ENCODE data around the gene ARFGAP1. TPM values are rescaled to one million over a fixed set of nuclear protein-coding genes. Genes with fewer than 3 reads are reported as not detected.

ARFGAP1 gene
- polyA plus RNA-seq, 1 donor (not counting 4 experiments of a cell fraction or from before 2014, with no cell fraction given): 31.5 TPM

- Histone ChIP-seq H4K20me1 (ENCODE audit: control insufficient read depth, extremely low read depth, insufficient read depth, low read length) (no peaks in the 10 kb centered on the region), H3K9me3 (ENCODE audit: control insufficient read depth, low read depth, low read length) (no peaks in the 10 kb centered on the region), H3K36me3 (ENCODE audit: control insufficient read depth in 2 of 2, extremely low read depth in 1 of 2, insufficient read depth in 2 of 2, low read length in 2 of 2) (no peaks in the 10 kb centered on the region), H3K4me1 (ENCODE audit: control insufficient read depth, extremely low read depth, insufficient read depth, low read length) (no peaks in the 10 kb centered on the region), H3K4me2 (ENCODE audit: control insufficient read depth, extremely low read depth, insufficient read depth, low read depth, low read length) (no peak overlapping the region), H3K9me1 (ENCODE audit: control insufficient read depth, extremely low read depth, insufficient read depth, low read length) (no peaks in the 10 kb centered on the region), H2AFZ (ENCODE audit: control insufficient read depth, low read length) (no peak overlapping the region), H3K27me3 (ENCODE audit: control insufficient read depth, extremely low read depth, insufficient read depth, low read length) (peaks cover 23% of the 10 kb centered on the region), H3K79me2 (ENCODE audit: control insufficient read depth, insufficient read depth, low read length) (no peaks in the 10 kb centered on the region), H3K27ac (ENCODE audit: control insufficient read depth, insufficient read depth, low read length) (no peak overlapping the region), H3K4me3 (ENCODE audit: control insufficient read depth in 2 of 3, extremely low read depth in 1 of 3, insufficient read depth in 2 of 3, low read depth in 1 of 3, low read length in 3 of 3) (no peak overlapping the region), H3K9ac (ENCODE audit: control insufficient read depth, extremely low read depth, insufficient read depth, low read length) (no peak overlapping the region)
- dilution Hi-C loops (cut with MboI; ENCODE audit: extremely low pct_ligation_motif_present, low sequenced_read_pairs): no loop called here
- TF ChIP-seq EZH2 (IDR thresholded peaks at IDR 0.05; ENCODE audit: low read length) (no peak), CTCF (optimal IDR thresholded peaks at IDR 0.05 in 1 of 3, IDR thresholded peaks at IDR 0.05 in 1 of 3, conservative IDR thresholded peaks at IDR 0.05 in 1 of 3; ENCODE audit: extremely low read depth in 1 of 3, insufficient read depth in 2 of 3, low read length in 3 of 3) (no peak)
- FAIRE-seq (no peak), DNase-seq (ENCODE audit: low read depth, low spot score) (no peak)
Measured at GRCh38 chr20:63319164-63320040, 46.8 kb downstream of the ARFGAP1 start.

GRCh38 chr20:63320041-63320511 lies 47.5 kb downstream of the ARFGAP1 start:
- Histone ChIP-seq H3K9me3 (ENCODE audit: control insufficient read depth, low read depth, low read length) (no peaks in the 10 kb centered on the region), H3K27me3 (ENCODE audit: control insufficient read depth, extremely low read depth, insufficient read depth, low read length) (peaks cover 22% of the 10 kb centered on the region), H3K4me2 (ENCODE audit: control insufficient read depth, extremely low read depth, insufficient read depth, low read depth, low read length) (no peak overlapping the region), H3K9ac (ENCODE audit: control insufficient read depth, extremely low read depth, insufficient read depth, low read length) (no peak overlapping the region), H3K36me3 (ENCODE audit: control insufficient read depth in 2 of 2, extremely low read depth in 1 of 2, insufficient read depth in 2 of 2, low read length in 2 of 2) (no peaks in the 10 kb centered on the region), H3K79me2 (ENCODE audit: control insufficient read depth, insufficient read depth, low read length) (no peaks in the 10 kb centered on the region), H3K27ac (ENCODE audit: control insufficient read depth, insufficient read depth, low read length) (no peak overlapping the region), H3K9me1 (ENCODE audit: control insufficient read depth, extremely low read depth, insufficient read depth, low read length) (no peaks in the 10 kb centered on the region), H2AFZ (ENCODE audit: control insufficient read depth, low read length) (no peak overlapping the region), H4K20me1 (ENCODE audit: control insufficient read depth, extremely low read depth, insufficient read depth, low read length) (no peaks in the 10 kb centered on the region), H3K4me3 (ENCODE audit: control insufficient read depth in 2 of 3, extremely low read depth in 1 of 3, insufficient read depth in 2 of 3, low read depth in 1 of 3, low read length in 3 of 3) (no peak overlapping the region), H3K4me1 (ENCODE audit: control insufficient read depth, extremely low read depth, insufficient read depth, low read length) (no peaks in the 10 kb centered on the region)
- TF ChIP-seq CTCF (optimal IDR thresholded peaks at IDR 0.05 in 1 of 3, IDR thresholded peaks at IDR 0.05 in 1 of 3, conservative IDR thresholded peaks at IDR 0.05 in 1 of 3; ENCODE audit: extremely low read depth in 1 of 3, insufficient read depth in 2 of 3, low read length in 3 of 3) (no peak), EZH2 (IDR thresholded peaks at IDR 0.05; ENCODE audit: low read length) (no peak)
- DNase-seq (ENCODE audit: low read depth, low spot score) (no peak), FAIRE-seq (no peak)
- dilution Hi-C loops (cut with MboI; ENCODE audit: extremely low pct_ligation_motif_present, low sequenced_read_pairs): no loop called here
